Peyer's patch (tissue), 4 donors: ENCODE data around the gene DNMT3A. TPM values are rescaled to one million over a fixed set of nuclear protein-coding genes. Genes with fewer than 3 reads are reported as not detected.

ENCODE experiments used
- DNase-seq, 3 donors: peaks; one replicate each; pipeline ENCODE4 v3.0.0-alpha.2; 2017 to 2019
- H3K27ac ChIP-seq, 4 donors: fragments of 200-600 bp; sonication (generic); one replicate each; pipeline ENCODE4 v1.5.1; 2016 to 2019
- H3K27me3 ChIP-seq, 2 donors: fragments of 200-600 bp; sonication (generic); one replicate each; pipeline ENCODE4 v1.5.1; 2019
- H3K36me3 ChIP-seq, 3 donors: fragments of 200-600 bp; sonication (generic); one replicate each; pipeline ENCODE4 v1.5.1; 2016 to 2019
- H3K4me1 ChIP-seq, 4 donors: fragments of 200-600 bp; sonication (generic); one replicate each; pipeline ENCODE4 v1.5.1; 2016 to 2019
- H3K4me3 ChIP-seq, 4 donors: fragments of 200-600 bp; sonication (generic); 1 replicate in 3 of 4; 2 replicates in 1 of 4; pipeline ENCODE4 v1.5.1; 2016 to 2019; ENCODE audit warnings: mild to moderate bottlenecking in 1 of 4
- H3K9me3 ChIP-seq, 4 donors: fragments of 200-600 bp; sonication (generic); one replicate each; pipeline ENCODE4 v1.5.1; 2016 to 2019; ENCODE audit warnings: mild to moderate bottlenecking in 1 of 4
- POLR2A ChIP-seq, 2 donors: fragments of 450-650 bp; IDR thresholded peaks; one replicate each; pipeline ENCODE4 v1.5.1; 2017; ENCODE audit warnings: antibody characterized with exemption in 2 of 2, mild to moderate bottlenecking in 2 of 2, moderate library complexity in 2 of 2
- total RNA-seq, 4 donors: library from RNA; depleted of rRNA; stranded (reverse); fragments of >200 nt; gene quantifications; one replicate each; pipeline ENCODE4 v1.1.0, GENCODE V29; 2016
- TF ChIP-seq, protein P1 (sequence below), 6 experiments: fragments of 450-650 bp in 4 of 6; fragments of 200-600 bp in 2 of 6; sonication (generic) in 1 of 6; IDR thresholded peaks; one replicate each; pipeline ENCODE4 v1.5.1; 2017 to 2019; ENCODE audit warnings: antibody characterized with exemption in 6 of 6, mild to moderate bottlenecking in 3 of 6, moderate library complexity in 1 of 6

Gene DNMT3A
- total RNA-seq, 4 donors from 2014 or later = 10.7 to 126 (median 27.7) TPM

DNA sequence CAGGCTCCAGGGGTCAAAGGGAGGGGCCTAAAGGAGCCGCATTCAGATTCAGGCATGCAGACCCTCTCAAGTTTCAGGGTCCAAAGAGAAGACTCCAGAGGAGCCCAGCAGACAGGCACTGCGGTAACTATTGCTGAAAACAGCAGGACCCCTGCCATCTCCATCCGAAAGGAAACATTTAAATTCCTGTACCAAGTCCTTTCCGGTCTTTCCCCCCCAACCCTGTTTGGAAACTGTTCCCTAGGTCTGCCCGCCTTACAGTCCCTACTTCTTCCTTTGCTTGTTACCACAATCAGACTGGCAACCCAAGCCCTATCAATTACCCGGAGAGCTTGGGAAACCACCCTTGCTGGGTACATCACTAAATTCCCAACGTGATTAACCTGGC lies 82.0 kb downstream of the DNMT3A start:
- H3K27me3 ChIP-seq = no peaks in the 10 kb centered on the region
- H3K27ac ChIP-seq = no peak overlapping the region
- peaks cover 0 to 15% (median 0%) of the 10 kb centered on the region in 4 donors for H3K4me1 ChIP-seq
- H3K4me3 ChIP-seq = no peak overlapping the region
- no peaks in the 10 kb centered on the region for H3K9me3 ChIP-seq
- peaks cover 0 to 4% (median 0%) of the 10 kb centered on the region in 3 donors for H3K36me3 ChIP-seq
- DNase-seq = no peak
- TF ChIP-seq, protein P1, sequence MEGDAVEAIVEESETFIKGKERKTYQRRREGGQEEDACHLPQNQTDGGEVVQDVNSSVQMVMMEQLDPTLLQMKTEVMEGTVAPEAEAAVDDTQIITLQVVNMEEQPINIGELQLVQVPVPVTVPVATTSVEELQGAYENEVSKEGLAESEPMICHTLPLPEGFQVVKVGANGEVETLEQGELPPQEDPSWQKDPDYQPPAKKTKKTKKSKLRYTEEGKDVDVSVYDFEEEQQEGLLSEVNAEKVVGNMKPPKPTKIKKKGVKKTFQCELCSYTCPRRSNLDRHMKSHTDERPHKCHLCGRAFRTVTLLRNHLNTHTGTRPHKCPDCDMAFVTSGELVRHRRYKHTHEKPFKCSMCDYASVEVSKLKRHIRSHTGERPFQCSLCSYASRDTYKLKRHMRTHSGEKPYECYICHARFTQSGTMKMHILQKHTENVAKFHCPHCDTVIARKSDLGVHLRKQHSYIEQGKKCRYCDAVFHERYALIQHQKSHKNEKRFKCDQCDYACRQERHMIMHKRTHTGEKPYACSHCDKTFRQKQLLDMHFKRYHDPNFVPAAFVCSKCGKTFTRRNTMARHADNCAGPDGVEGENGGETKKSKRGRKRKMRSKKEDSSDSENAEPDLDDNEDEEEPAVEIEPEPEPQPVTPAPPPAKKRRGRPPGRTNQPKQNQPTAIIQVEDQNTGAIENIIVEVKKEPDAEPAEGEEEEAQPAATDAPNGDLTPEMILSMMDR (IDR thresholded peaks at IDR 0.05) = no peak
- no peak for TF ChIP-seq POLR2A (IDR thresholded peaks at IDR 0.05)

DNA sequence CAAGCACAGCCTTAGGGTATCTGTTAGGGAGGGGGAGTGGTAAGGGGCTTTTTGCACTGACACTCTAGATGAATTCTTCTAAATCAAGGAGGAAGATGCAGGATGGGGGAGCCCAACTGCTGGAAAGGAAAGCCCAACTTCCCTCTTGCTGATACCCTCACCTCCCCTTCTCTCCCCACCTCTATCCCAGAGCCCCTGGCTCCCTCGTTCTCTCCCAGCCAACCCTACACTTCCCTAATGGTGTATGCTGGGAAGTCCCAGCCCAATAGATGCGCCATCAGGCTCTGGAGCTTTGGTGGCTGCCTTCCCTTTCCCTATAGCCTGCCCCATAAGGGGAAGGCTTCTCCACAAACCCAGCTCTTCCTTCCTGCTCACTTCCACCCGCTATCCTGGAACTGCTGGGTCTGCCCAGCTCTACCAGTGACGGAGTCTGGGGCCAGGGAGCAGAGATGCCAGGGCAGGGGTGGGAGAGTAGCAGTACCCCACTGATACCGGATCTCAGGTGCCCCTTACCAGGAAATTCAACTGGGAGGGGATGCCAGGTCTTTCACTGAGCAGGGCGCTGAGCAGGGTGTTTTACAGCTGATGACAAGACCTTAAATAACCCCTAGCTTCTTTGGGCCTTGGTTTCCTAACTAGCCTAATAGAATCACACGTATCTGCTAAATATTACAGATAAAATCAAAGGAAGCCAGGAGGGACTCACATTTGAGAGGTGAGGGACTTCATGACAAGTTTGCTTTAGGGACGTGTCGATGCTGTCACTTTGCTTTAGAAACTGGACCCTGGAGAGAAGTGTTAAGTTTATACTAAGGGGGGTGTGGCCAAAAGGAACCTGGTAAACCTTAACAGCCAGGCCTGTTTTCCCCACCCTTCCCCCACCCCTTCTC lies 82.6 kb downstream of the DNMT3A start:
- peaks cover 0 to 15% (median 0%) of the 10 kb centered on the region in 4 donors for H3K4me1 ChIP-seq
- H3K9me3 ChIP-seq = no peaks in the 10 kb centered on the region
- no peak overlapping the region for H3K4me3 ChIP-seq
- H3K36me3 ChIP-seq = peaks cover 0 to 4% (median 0%) of the 10 kb centered on the region in 3 donors
- no peaks in the 10 kb centered on the region for H3K27me3 ChIP-seq
- H3K27ac ChIP-seq = no peak overlapping the region
- DNase-seq = no peak
- TF ChIP-seq, protein P1 (IDR thresholded peaks at IDR 0.05) = no peak
- TF ChIP-seq POLR2A (IDR thresholded peaks at IDR 0.05) = no peak

DNA sequence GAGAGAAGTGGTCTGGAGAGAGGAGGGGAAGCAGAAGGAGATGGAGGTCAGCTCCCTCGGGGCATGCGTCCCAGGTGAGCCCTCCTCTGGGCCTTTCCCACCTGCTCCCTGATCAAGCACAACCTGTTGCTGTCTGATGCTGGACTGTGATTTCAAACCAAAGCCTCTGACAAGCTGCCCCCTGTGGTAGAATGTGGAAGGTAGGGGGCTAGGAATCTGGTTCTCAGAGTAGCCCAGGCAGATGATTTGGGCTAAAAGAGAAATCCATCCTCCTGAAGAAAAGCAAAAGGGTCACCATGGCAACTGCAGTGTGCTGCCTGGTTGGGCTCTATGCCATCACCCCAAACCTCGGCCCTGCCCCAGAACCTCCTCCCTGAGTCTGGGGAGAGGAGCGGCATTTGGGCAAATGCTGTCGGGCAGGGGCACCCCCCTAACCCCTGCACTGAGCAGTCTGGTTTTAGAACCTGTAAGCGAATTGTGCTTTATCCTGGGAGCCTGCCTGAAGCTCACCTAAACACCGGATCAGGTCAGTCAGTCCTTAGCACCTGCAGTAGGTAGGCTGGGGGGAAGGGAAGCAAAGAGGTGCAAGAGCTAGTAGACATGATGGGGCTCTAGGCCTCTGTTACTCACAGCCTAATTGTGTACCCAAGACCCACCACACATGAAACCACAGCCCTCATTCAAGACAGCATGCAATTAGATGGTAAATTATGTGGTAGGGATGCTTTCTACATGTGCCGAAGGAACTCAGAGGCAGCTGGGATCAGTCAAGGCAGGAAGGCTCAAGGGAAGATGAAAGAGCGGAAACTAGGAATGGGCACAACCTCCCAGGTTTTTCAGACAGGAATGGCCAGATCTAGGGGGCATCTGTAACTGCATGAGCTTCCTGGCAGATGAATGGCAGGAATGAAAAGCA lies 83.5 kb downstream of the DNMT3A start:
- Histone ChIP-seq H3K9me3 (no peaks in the 10 kb centered on the region), H3K27me3 (no peaks in the 10 kb centered on the region), H3K4me3 (no peak overlapping the region), H3K36me3 (no peaks in the 10 kb centered on the region), H3K4me1 (peaks cover 0 to 15% (median 0%) of the 10 kb centered on the region in 4 donors), H3K27ac (no peak overlapping the region)
- TF ChIP-seq, protein P1 (IDR thresholded peaks at IDR 0.05) = no peak
- no peak for TF ChIP-seq POLR2A (IDR thresholded peaks at IDR 0.05)
- DNase-seq = no peak

GRCh38 chr2:25257032-25257552 lies 84.6 kb downstream of the DNMT3A start:
- Histone ChIP-seq H3K27ac (peak overlapping the region in 1 of 4 donors; percentile 51), H3K4me1 (peaks cover 0 to 15% (median 3%) of the 10 kb centered on the region in 4 donors), H3K27me3 (no peaks in the 10 kb centered on the region), H3K4me3 (no peak overlapping the region), H3K9me3 (no peaks in the 10 kb centered on the region), H3K36me3 (no peaks in the 10 kb centered on the region)
- no peak for DNase-seq
- TF ChIP-seq POLR2A (IDR thresholded peaks at IDR 0.05) = no peak
- TF ChIP-seq, protein P1 (IDR thresholded peaks at IDR 0.05) = no peak

DNA sequence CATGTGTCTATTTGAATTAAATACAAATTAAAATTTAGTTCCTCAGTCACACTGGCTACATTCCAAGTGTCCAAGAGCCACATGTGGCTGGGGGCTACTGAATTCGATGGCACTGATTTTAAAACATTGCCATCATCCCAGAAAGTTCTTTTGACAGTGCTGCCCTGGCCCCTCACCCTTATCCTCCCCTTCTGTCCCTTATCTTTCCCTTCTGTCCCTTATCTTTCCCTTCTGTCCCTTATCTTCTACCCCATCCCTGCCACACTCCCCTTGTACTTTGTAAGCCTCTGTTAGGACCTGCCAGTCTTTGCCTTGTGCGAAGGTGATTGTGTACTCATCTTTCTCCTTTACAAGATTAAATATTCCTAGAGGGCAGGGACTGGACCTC lies 85.2 kb downstream of the DNMT3A start:
- H3K27ac ChIP-seq = peak overlapping the region in 1 of 4 donors; percentile 51
- H3K9me3 ChIP-seq = no peaks in the 10 kb centered on the region
- H3K36me3 ChIP-seq = no peaks in the 10 kb centered on the region
- DNase-seq = no peak
- no peaks in the 10 kb centered on the region for H3K27me3 ChIP-seq
- peaks cover 0 to 21% (median 4%) of the 10 kb centered on the region in 4 donors for H3K4me1 ChIP-seq
- TF ChIP-seq POLR2A (IDR thresholded peaks at IDR 0.05) = no peak
- TF ChIP-seq, protein P1 (IDR thresholded peaks at IDR 0.05) = no peak
- no peak overlapping the region for H3K4me3 ChIP-seq
